AML-193 (cell line): Measurements from ENCODE around the gene VKORC1.
"Not testable (repeated sequence)": the region's sequence is repeated elsewhere in the genome, so short reads cannot be mapped to it uniquely, and the experiment has no call there.

Experiments used
- DNase-seq, 2 experiments: peaks; one replicate each; lab custom pipeline; 2025; lab: John Stamatoyannopoulos, UW

Gene VKORC1

DNA sequence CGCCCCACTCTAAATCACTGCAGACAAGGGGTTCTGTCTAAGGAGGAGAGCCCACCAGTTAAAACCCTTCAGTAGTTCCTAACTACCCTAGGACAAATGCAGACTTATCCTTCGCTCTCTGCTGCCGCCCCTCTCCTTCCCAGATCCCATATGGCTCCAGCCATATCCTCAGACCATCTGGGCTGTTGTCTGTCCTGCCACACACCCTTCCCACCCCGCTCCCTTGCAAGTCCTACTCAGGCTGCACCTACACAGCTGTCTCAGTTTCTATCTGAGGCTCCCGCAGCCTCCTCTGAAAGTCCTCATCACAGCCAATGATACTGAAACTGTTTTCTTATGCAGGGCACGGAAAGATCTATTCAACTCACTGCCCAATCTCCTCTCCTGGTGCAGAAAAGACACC lies 12.9 kb upstream of the VKORC1 start:
- DNase-seq, result no peak

DNA sequence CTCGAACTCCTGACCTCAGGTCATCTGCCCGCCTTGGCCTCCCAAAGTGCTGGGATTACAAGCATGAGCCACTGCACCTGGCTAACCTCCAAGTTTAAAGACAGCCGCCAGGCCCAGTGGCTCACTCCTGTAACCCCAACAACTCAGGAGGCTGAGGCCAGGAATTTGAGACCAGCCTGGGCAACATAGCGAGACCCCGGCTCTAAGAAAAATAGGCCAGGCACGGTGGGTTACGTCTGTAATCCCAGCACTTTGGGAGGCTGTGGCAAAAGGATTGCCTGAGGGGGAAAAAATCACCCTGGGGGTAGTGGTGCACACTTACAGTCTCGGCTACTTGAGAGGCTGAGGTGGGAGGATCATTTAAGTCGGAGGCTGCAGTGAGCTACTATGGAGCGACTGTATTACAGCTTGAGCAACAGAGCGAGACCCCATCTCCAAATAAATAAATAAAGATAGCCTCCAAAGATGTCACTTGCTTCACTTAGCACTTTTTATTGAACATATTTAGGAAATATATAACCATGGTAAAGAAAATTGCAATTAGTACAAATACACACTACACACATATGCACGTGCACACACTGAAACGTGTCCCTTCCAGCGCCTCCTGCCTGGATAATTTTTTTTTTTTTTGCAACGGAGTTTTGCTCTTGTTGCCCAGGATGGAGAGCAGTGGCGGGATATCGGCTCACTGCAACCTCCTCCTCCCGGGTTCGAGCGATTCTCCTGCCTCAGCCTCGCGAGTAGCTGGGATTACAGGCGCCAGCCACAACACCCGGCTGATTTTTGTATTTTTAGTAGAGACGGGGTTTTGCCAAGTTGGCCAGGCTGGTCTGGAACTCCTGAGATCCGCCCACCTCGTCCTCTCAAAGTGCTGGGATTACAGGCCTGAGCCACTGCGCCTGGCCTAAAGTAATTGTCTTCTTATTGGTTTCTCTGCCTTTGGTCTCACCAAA lies 12.2 kb upstream of the VKORC1 start:
- no peak for DNase-seq

DNA sequence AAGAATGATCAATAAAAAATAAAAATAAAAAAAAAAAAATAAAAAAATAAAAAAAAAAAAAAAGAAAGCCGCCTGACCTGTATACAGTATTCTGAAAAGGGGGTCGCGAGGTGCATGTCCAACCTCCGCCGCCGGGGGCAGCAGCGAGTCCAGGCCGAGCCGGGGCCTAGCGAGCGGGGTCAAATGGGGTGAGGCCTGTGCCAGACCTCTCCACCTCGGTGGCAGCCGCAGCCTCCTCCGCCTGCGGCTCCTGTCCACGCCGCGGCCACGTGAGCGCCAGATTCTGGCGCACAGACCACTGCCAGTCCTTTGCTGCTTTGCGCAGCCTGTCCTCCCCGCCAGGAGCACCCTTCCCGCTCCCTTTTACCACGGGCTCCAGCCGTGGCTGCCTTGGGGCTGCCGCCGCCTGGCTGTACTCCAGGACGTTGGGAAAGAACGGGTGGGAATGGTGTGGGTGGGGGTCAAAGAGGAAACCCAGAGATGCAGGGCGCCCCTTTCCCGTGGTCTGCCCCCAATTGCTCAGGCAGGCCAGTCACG lies 11.1 kb upstream of the VKORC1 start:
- peak; percentile 78 to 80 for DNase-seq

GRCh38 chr16:31100876-31101641 lies 6.5 kb upstream of the VKORC1 start:
- DNase-seq, result not testable (repeated sequence)

GRCh38 chr16:31099860-31100638 lies 5.5 kb upstream of the VKORC1 start:
- DNase-seq, result no peak

- no peak for DNase-seq
These were observed 541 bp downstream of the VKORC1 start for GRCh38 chr16:31094088-31094423.

- no peak for DNase-seq
These were observed 1.4 kb downstream of the VKORC1 start for GRCh38 chr16:31093132-31093703.

GRCh38 chr16:31092330-31092729 lies 2.3 kb downstream of the VKORC1 start:
- DNase-seq, result no peak

- no peak for DNase-seq
These were observed 4.1 kb downstream of the VKORC1 start for GRCh38 chr16:31090540-31090939.

GRCh38 chr16:31089199-31089598 lies 5.4 kb downstream of the VKORC1 start:
- no peak for DNase-seq

- no peak for DNase-seq
These were observed 6.0 kb downstream of the VKORC1 start, which contains the start of gene PRSS53 for GRCh38 chr16:31088459-31089183. Gene PRSS53 (minus strand): TSS chr16:31088943. CDS start chr16:31088809, 134 bp downstream.

DNA sequence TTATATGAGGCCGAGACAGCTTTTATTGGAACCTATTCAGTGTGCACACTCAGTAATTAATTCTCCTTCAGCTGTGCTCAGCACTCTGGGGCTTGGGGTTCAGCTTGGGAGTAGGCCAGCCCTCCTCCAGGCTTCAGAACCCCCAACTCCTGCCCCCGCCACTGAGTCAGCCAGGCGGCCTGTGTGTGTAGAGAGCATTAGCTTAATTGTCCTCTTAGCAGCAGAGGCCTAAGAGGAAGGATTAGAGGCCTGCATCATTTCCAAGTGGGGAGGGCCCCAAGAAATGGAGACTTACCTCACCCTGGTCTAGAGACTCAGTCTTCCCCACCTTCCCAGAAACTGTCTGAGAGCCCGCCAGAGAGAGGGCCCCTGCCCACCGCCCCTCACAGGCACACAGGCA lies 6.6 kb downstream of the VKORC1 start:
- DNase-seq, result no peak

DNA sequence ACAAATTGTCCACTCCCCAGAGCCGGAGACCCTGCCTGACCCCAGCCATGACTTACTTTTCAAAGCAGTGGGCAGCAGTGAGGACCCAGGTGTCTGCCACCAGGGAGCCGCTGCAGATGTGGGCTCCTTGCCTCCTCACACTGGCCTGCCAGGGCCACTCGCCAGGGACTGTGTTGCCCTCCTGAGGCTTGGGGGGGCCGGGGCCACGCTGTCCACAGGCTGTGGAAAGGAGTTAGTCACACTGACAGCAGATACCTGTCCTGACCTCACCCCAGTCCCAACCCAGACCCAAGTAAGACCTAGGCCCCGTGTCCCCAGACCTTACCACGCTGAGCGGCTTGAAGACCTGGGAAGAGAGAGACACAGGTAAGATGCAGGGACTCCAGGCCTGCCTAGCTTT lies 7.1 kb downstream of the VKORC1 start:
- no peak for DNase-seq

- no peak for DNase-seq
These were observed 8.0 kb downstream of the VKORC1 start for GRCh38 chr16:31086629-31086906.

GRCh38 chr16:31085873-31086628 lies 8.5 kb downstream of the VKORC1 start:
- no peak for DNase-seq

DNA sequence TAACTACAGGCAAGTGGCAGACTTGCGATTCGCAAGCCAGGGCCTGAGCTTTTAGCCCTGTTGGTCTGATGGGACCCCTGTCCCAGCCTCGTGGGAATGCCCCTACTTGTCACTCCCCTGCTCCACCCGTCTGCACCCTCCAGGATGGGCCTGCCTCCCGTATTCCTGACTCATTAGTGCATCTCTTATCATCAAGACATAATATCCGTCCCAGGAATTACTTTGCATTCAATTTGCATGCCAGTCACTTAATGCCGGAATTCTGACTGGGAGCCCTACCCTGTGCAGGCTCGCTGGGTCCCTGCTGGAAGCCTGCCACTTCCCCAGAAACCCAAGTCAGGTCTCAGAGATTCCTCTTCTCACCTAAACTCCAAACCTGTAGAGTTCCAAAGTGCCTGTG lies 9.2 kb downstream of the VKORC1 start:
- DNase-seq, result no peak

DNA sequence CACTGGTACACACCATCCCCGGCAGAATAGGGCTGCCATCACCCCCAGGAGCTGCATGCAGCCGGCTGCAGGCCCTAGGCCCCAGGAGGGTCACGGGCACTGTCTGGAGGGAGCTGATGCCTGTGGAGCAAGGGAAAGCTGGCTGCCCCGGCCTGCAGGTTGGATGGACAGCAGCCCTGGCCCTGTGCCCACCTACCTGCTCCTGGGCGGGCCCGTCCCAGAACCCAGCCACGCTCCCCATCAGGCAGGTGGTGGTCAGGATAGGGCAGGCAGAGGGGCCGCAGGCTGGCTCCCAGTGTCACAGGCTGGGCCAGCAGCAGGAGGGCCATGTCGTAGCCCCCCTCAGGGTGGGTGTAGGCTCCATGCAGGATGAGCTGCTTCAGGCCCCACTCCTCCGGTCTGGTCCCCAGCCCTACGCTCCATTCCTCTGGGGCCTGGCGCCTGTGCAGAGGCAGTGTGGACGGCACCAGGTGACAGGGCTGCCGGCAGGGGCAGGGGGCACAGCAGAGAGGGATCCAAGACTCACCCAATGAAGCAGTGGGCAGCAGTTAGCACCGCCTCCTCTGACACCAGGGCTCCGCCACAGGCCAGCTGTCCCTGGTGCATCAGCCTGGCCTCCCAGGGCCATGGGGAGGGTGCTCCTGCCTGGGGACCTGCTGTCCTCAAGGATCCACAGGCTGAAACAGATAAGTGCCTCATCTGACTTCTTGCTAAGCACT lies 9.9 kb downstream of the VKORC1 start:
- peak in 1 of 2 experiments; percentile 10 for DNase-seq

DNA sequence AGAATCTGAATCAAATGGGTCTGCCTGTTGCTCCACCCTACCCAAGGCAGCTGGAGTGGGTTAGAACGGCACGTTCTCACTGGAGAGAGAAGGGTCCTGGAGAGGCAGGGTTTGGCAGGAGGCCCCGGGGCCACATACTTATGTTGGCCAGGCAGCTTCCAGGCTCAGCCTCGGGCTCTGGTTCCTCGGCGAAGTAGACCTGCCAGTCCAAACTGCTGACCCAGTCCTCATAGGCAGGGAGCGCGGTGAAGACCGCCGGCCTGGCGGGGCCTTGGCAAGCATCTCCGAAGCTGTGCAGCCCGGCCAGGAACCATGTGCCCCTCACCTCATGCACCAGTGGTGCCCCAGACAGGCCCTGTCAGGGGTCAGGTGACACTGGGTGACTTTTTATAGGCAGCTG lies 10.6 kb downstream of the VKORC1 start:
- DNase-seq, result no peak

DNA sequence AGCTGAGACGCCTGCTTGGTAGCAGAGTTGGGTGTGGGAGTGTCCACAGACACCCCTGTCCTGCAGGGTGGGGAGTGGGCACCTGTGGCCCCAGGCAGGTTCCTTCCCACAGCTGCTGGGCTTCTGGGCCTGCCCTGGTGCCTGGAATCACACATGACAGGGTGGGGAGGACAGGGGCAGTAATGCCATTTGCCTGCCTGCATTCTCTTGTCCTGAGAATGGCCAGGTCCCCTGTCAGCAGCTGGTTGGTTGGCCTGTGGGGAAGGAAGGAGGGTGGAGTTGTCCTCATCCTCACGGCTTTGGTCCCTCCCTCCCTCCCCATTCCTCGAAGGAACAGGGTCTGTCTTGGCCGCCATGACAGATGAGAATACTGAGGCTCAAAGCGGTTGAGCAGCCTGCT lies 11.0 kb downstream of the VKORC1 start:
- DNase-seq, result no peak

DNA sequence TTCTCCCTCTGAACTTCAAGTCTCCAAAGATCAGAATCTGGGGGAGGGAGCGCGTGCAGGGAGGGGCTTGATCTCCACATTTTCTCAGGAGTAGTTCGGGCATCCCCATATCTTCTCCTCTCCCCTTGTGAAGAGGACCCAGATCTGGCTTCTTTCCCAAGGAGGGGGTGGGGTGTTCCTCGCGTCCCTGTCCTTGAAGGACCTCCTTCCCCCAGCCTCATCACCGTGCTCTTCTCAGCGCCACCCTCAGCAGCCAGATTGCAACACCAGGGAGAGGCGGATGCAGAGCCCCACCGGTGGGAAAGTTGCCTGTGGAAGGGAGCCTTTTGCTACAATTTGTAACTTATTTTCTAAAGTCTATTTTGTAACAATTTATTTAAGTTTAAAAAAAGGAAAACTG lies 11.5 kb downstream of the VKORC1 start:
- DNase-seq, result no peak
